ENCODE measurements around the gene MAPK11.

GRCh38 chr22:50270666-50271394 is 650 bp upstream of the MAPK11 start:
- TF ChIP-seq CTCF (IDR thresholded peaks at IDR 0.05; ENCODE audit: borderline replicate concordance, extremely low read depth, low read length, poor library complexity, severe bottlenecking) (no peak), EZH2 (IDR thresholded peaks at IDR 0.05; ENCODE audit: borderline replicate concordance, low read depth, low read length, severe bottlenecking) (no peak)

Measured in DND-41 (cell line).